Measurements from ENCODE around the gene IGFBP3.

The IGFBP3 gene

DNA sequence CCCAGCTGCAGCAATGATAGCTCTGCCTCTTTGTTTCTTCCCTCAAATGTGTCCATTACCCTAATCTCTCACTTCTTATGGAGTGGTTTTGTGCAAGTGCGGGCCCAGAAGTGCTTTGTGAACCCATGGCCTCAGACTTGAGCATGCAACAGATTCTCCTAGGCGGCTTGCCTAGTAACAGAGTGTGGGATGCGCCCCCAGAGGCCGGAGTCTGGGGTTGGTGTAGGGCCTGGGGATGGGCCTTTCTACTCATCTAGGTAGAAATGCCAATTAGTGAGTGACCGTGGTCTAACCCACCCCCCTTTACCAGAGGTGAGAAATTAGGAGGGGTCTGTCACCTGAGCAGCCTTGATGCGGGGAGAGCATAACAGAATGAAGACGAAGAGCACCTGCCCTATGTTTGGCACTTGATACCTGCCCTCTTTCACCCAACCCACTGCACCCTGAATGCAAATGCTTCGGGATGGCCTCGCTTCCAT is 39.8 kb downstream of the IGFBP3 start:
- TF ChIP-seq CTCF (IDR thresholded peaks at IDR 0.05; ENCODE audit: extremely low read depth, insufficient read depth, missing control alignments) = no peak
- in situ Hi-C loops (cut with MboI; ENCODE audit: low pct_unique_long_range_greater_than_20kb, low sequenced_read_pairs, unreplicated experiment) = no loop called here
- DNase-seq (ENCODE audit: low spot score) = no peak

- DNase-seq (ENCODE audit: low spot score) = no peak
- in situ Hi-C loops (cut with MboI; ENCODE audit: low pct_unique_long_range_greater_than_20kb, low sequenced_read_pairs, unreplicated experiment) = no loop called here
- no peak for TF ChIP-seq CTCF (IDR thresholded peaks at IDR 0.05; ENCODE audit: extremely low read depth, insufficient read depth, missing control alignments)
Observed at GRCh38 chr7:45880433-45880860, 40.6 kb downstream of the IGFBP3 start.

- DNase-seq (ENCODE audit: low spot score) = no peak
- in situ Hi-C loops (cut with MboI; ENCODE audit: low pct_unique_long_range_greater_than_20kb, low sequenced_read_pairs, unreplicated experiment) = no loop called here
- no peak for TF ChIP-seq CTCF (IDR thresholded peaks at IDR 0.05; ENCODE audit: extremely low read depth, insufficient read depth, missing control alignments)
Observed at GRCh38 chr7:45878457-45879144, 42.5 kb downstream of the IGFBP3 start.

- DNase-seq (ENCODE audit: low spot score) = no peak
- no peak for TF ChIP-seq CTCF (IDR thresholded peaks at IDR 0.05; ENCODE audit: extremely low read depth, insufficient read depth, missing control alignments)
- in situ Hi-C loops (cut with MboI; ENCODE audit: low pct_unique_long_range_greater_than_20kb, low sequenced_read_pairs, unreplicated experiment) = no loop called here
Observed at GRCh38 chr7:45876519-45876918, 44.6 kb downstream of the IGFBP3 start.

- in situ Hi-C loops (cut with MboI; ENCODE audit: low pct_unique_long_range_greater_than_20kb, low sequenced_read_pairs, unreplicated experiment) = loop anchor here (25.0 kb wide), 2 partner anchors 212 to 712 kb away; partner anchors contain the start of gene RAMP3
- no peak for TF ChIP-seq CTCF (IDR thresholded peaks at IDR 0.05; ENCODE audit: extremely low read depth, insufficient read depth, missing control alignments)
- DNase-seq (ENCODE audit: low spot score) = no peak
Observed at GRCh38 chr7:45874408-45875131, 46.5 kb downstream of the IGFBP3 start.

DNA sequence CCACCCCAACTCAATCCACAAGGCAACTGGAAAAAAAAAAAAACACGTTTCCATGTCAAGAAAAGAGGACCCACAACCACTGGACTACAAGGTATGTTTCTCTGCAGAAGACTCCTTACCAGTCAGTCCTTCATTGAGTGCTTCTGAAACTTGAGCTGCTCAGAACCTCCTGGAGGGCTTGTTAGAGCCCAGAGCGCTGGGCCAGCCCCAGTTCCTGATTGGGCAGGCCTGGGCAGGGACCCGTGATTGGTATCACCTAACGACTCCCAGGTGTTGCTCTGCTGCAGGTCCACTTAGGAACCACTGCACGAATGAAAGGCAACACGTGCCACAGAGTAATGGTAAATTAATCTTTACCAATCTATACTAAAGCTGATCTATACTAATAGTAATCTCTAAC is 47.7 kb downstream of the IGFBP3 start:
- in situ Hi-C loops (cut with MboI; ENCODE audit: low pct_unique_long_range_greater_than_20kb, low sequenced_read_pairs, unreplicated experiment) = loop anchor here (25.0 kb wide), 2 partner anchors 211 to 711 kb away; partner anchors contain the start of gene RAMP3
- TF ChIP-seq CTCF (IDR thresholded peaks at IDR 0.05; ENCODE audit: extremely low read depth, insufficient read depth, missing control alignments) = no peak
- DNase-seq (ENCODE audit: low spot score) = no peak

All from GM13977 (cell line).